Stromal cell of bone marrow (primary cell): ENCODE data around the gene GRIFIN.
"Not testable (repeated sequence)": the region's sequence is repeated elsewhere in the genome, so short reads cannot be mapped to it uniquely, and the experiment has no call there.

Experiments
- DNase-seq: peaks from one replicate; pipeline ENCODE4 v3.0.0-alpha.2; 2012; ENCODE audit warnings: low read depth

GRIFIN gene

GRCh38 chr7:2478399-2478785, 2.2 kb upstream of the GRIFIN start:
- DNase-seq: peak; percentile 63

GRCh38 chr7:2477447-2478398, 1.5 kb upstream of the GRIFIN start:
- peak; percentile 18 for DNase-seq

GRCh38 chr7:2476776-2477446, 713 bp upstream of the GRIFIN start:
- DNase-seq: no peak

GRCh38 chr7:2475678-2476015, 551 bp downstream of the GRIFIN start:
- DNase-seq: no peak

GRCh38 chr7:2474813-2475677, 1.2 kb downstream of the GRIFIN start:
- DNase-seq: no peak

GRCh38 chr7:2474224-2474623, 2.0 kb downstream of the GRIFIN start:
- DNase-seq: no peak

GRCh38 chr7:2473496-2474180, 2.6 kb downstream of the GRIFIN start:
- DNase-seq: no peak

- DNase-seq: no peak
Observed at GRCh38 chr7:2472739-2473138, 3.5 kb downstream of the GRIFIN start.

- DNase-seq: no peak
Observed at GRCh38 chr7:2471396-2471795, 4.8 kb downstream of the GRIFIN start.

GRCh38 chr7:2471022-2471329, 5.2 kb downstream of the GRIFIN start:
- no peak for DNase-seq

GRCh38 chr7:2470204-2471021, 5.8 kb downstream of the GRIFIN start:
- no peak for DNase-seq

- not testable (repeated sequence) for DNase-seq
Observed at GRCh38 chr7:2469460-2470203, 6.6 kb downstream of the GRIFIN start.

GRCh38 chr7:2468227-2468626, 8.0 kb downstream of the GRIFIN start:
- no peak for DNase-seq

- no peak for DNase-seq
Observed at GRCh38 chr7:2466675-2467074, 9.5 kb downstream of the GRIFIN start.

GRCh38 chr7:2465928-2466327, 10.3 kb downstream of the GRIFIN start:
- no peak for DNase-seq

- no peak for DNase-seq
Observed at GRCh38 chr7:2462731-2463130, 13.5 kb downstream of the GRIFIN start.

- DNase-seq: no peak
Observed at GRCh38 chr7:2461268-2462026, 14.8 kb downstream of the GRIFIN start.

GRCh38 chr7:2460641-2461040, 15.6 kb downstream of the GRIFIN start:
- no peak for DNase-seq

- DNase-seq: no peak
Observed at GRCh38 chr7:2460188-2460587, 16.0 kb downstream of the GRIFIN start.

- DNase-seq: no peak
Observed at GRCh38 chr7:2459674-2460073, 16.5 kb downstream of the GRIFIN start.
